Smooth muscle cell (in vitro differentiated cells): ENCODE results near the gene ASTN2. TPM values are rescaled to one million over a fixed set of nuclear protein-coding genes. Genes with fewer than 3 reads are reported as not detected.

ENCODE experiments used
- DNase-seq: peaks from one replicate; lab custom pipeline; 2025; ENCODE audit not compliant: unreplicated experiment; lab: John Stamatoyannopoulos, UW
- H2AFZ ChIP-seq: fragments of 200-600 bp; sonication (generic); 2 replicates; pipeline ENCODE4 v1.6.0; 2016; ENCODE audit warnings: antibody characterized with exemption, low read depth, mild to moderate bottlenecking
- H3F3A ChIP-seq: fragments of 200-600 bp; sonication (generic); 2 replicates; pipeline ENCODE4 v1.6.0; 2017; ENCODE audit warnings: antibody characterized with exemption, low read depth
- H3K27ac ChIP-seq: fragments of 200-600 bp; sonication (generic); 2 replicates; pipeline ENCODE4 v1.5.1; 2016; ENCODE audit warnings: low read depth, mild to moderate bottlenecking
- H3K27me3 ChIP-seq: fragments of 200-600 bp; sonication (generic); 2 replicates; pipeline ENCODE4 v1.6.1; 2016; ENCODE audit warnings: low read depth, mild to moderate bottlenecking
- H3K36me3 ChIP-seq: fragments of 200-600 bp; sonication (generic); 2 replicates; pipeline ENCODE4 v1.5.1; 2016; ENCODE audit warnings: low read depth
- H3K4me1 ChIP-seq: fragments of 200-600 bp; sonication (generic); 2 replicates; pipeline ENCODE4 v1.5.1; 2016; ENCODE audit warnings: low read depth
- H3K4me2 ChIP-seq: fragments of 200-600 bp; sonication (generic); 2 replicates; pipeline ENCODE4 v1.6.0; 2016; ENCODE audit warnings: mild to moderate bottlenecking
- H3K4me3 ChIP-seq: fragments of 200-600 bp; sonication (generic); 2 replicates; pipeline ENCODE4 v1.5.1; 2016; ENCODE audit warnings: mild to moderate bottlenecking
- H3K79me2 ChIP-seq: fragments of 200-600 bp; sonication (generic); 2 replicates; pipeline ENCODE4 v1.6.0; 2016; ENCODE audit warnings: low read depth, mild to moderate bottlenecking
- H3K9ac ChIP-seq: fragments of 200-600 bp; sonication (generic); 2 replicates; pipeline ENCODE4 v1.6.0; 2016; ENCODE audit warnings: low read depth
- H3K9me3 ChIP-seq: fragments of 200-600 bp; sonication (generic); replicated peaks from 2 replicates; pipeline ENCODE4 v1.5.1; 2016; ENCODE audit warnings: low read depth
- H4K20me1 ChIP-seq: fragments of 200-600 bp; sonication (generic); 2 replicates; pipeline ENCODE4 v1.6.0; 2016; ENCODE audit warnings: low read depth
- CTCF ChIP-seq: fragments of 200-600 bp; sonication (generic); IDR thresholded peaks from 2 replicates; pipeline ENCODE4 v1.5.1; 2017; ENCODE audit warnings: borderline replicate concordance, mild to moderate bottlenecking, antibody characterized with exemption; ENCODE audit not compliant: insufficient read depth, poor library complexity, severe bottlenecking
- whole genome bisulfite sequencing: methylation state at CpG from one replicate; pipeline ENCODE4 v1.1.7; 2016; ENCODE audit warnings: low lambda C conversion rate; 5-methylcytosine and 5-hydroxymethylcytosine counted together
- polyA plus RNA-seq: library from polyadenylated mRNA; unstranded; fragments of >200 nt; fragmentation: Nextera tagmentation; extraction: Ambion mirVana; gene quantifications from 2 replicates; pipeline ENCODE4 v1.2.1, GENCODE V29; 2016
- total RNA-seq: library from RNA; depleted of rRNA; stranded (reverse); fragments of >200 nt; gene quantifications from 2 replicates; pipeline ENCODE4 v1.2.3, GENCODE V29; 2014

Gene ASTN2
- total and polyA plus RNA-seq, 2 experiments from 2014 or later = 6.5 to 6.7 TPM

DNA sequence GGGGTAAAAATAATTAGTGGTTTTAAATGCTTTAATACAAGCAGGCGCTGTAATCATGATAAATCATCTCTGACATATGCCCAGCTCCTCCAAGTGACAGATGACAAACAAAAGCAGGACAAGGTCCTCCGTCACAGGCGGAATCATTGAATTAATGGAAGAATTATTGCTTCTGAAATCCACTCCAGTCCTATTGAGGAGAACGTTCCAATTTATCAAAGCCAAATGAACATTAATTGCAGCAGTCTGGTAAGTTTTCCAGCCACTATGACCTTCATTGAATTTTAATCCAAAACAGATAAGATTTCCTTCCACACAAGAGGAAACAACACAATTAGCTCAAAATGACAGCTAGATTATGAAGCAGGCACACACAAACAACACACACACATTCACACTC lies 136.8 kb downstream of the ASTN2 start:
- Histone ChIP-seq H3K27me3 (no peaks in the 10 kb centered on the region), H3K79me2 (no peaks in the 10 kb centered on the region), H3K4me1 (no peaks in the 10 kb centered on the region), H3K9ac (no peak overlapping the region), H2AFZ (no peak overlapping the region), H4K20me1 (no peaks in the 10 kb centered on the region), H3K9me3 (no peaks in the 10 kb centered on the region), H3K4me3 (no peak overlapping the region), H3K36me3 (no peaks in the 10 kb centered on the region), H3F3A (no peaks in the 10 kb centered on the region), H3K4me2 (no peak overlapping the region), H3K27ac (no peak overlapping the region)
- DNase-seq = no peak
- WGBS = 69% methylated on average over 4 of the region's 4 CpGs
- TF ChIP-seq CTCF = no peak

DNA sequence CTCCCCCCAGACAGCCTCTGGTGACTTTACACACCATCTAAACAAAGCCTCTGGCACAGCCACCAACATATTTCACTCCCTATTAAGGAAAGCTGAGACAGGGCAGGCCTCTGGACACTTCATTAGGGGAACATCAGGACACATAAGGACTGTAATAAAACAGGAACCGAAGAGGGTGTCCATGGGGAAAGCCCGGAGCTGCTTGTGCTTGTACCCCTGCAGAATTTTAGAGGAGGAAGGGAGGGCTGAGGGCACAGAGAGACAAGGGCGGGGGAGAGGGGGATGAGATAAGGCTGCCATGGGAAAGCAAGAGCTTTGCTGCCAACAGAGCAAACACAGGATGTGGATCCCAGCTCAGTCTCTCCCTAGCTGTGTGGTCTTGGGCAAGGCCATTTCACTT lies 138.4 kb downstream of the ASTN2 start:
- 61% methylated on average over 3 of the region's 3 CpGs for WGBS
- no peaks in the 10 kb centered on the region for H4K20me1 ChIP-seq
- TF ChIP-seq CTCF = no peak
- H3K27me3 ChIP-seq = no peaks in the 10 kb centered on the region
- H3K4me2 ChIP-seq = no peak overlapping the region
- H3K36me3 ChIP-seq = no peaks in the 10 kb centered on the region
- H2AFZ ChIP-seq = no peak overlapping the region
- H3K9ac ChIP-seq = no peak overlapping the region
- H3K79me2 ChIP-seq = no peaks in the 10 kb centered on the region
- no peak for DNase-seq
- no peak overlapping the region for H3K27ac ChIP-seq
- H3K4me1 ChIP-seq = no peaks in the 10 kb centered on the region
- H3F3A ChIP-seq = no peaks in the 10 kb centered on the region
- H3K4me3 ChIP-seq = no peak overlapping the region
- H3K9me3 ChIP-seq = no peaks in the 10 kb centered on the region

- Histone ChIP-seq H3K9ac (no peak overlapping the region), H3K27ac (no peak overlapping the region), H3K27me3 (no peaks in the 10 kb centered on the region), H3F3A (no peaks in the 10 kb centered on the region), H4K20me1 (no peaks in the 10 kb centered on the region), H3K36me3 (no peaks in the 10 kb centered on the region), H3K4me2 (no peak overlapping the region), H3K4me3 (no peak overlapping the region), H3K9me3 (no peaks in the 10 kb centered on the region), H3K4me1 (no peaks in the 10 kb centered on the region), H3K79me2 (no peaks in the 10 kb centered on the region), H2AFZ (no peak overlapping the region)
- no peak for DNase-seq
- TF ChIP-seq CTCF = no peak
- WGBS = 95% methylated on average over 1 of the region's 1 CpG
Measured at GRCh38 chr9:117273612-117274011, 141.2 kb downstream of the ASTN2 start.

DNA sequence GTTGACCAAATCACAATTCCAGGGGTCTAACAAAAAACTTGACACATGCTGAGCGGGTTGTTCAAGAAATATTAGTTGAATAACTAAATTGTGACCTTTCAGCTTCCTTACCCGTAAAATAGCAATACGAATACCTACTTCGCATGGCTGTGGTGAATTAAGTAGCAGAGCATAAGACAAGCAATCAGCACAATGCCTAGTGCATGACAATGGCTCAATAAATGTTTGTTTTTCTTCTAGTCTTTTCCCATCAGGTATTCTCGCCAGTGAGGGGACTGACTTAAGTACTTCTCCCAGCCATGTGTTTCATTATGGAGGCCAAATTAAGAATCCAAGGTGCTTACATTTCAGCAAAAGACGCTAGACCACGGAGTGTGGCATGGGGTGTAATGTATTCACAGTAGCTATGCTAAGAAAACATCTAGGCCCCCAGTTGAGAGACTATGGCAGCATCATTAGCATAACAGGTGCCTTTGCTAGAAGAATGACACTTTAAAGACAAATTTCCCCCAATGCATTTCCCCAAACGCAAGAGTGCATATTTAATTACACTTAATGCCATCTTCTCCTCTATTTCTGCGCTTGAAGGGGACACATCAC lies 145.9 kb downstream of the ASTN2 start:
- no peak overlapping the region for H3K27ac ChIP-seq
- no peak overlapping the region for H3K4me3 ChIP-seq
- no peak for TF ChIP-seq CTCF
- H3K9me3 ChIP-seq = no peaks in the 10 kb centered on the region
- no peaks in the 10 kb centered on the region for H3K36me3 ChIP-seq
- no peaks in the 10 kb centered on the region for H3K27me3 ChIP-seq
- no peaks in the 10 kb centered on the region for H3K79me2 ChIP-seq
- no peak for DNase-seq
- H3K4me1 ChIP-seq = no peaks in the 10 kb centered on the region
- 70% methylated on average over 9 of the region's 9 CpGs for WGBS
- no peak overlapping the region for H3K4me2 ChIP-seq
- no peak overlapping the region for H3K9ac ChIP-seq
- no peak overlapping the region for H2AFZ ChIP-seq
- H4K20me1 ChIP-seq = no peaks in the 10 kb centered on the region
- no peaks in the 10 kb centered on the region for H3F3A ChIP-seq
